D341Med (cell line): Measurements from ENCODE around the gene SAMHD1.
"Not testable (repeated sequence)": the region's sequence is repeated elsewhere in the genome, so short reads cannot be mapped to it uniquely, and the experiment has no call there.

Experiments
- DNase-seq: peaks from one replicate; pipeline ENCODE4 v3.0.0; 2012; ENCODE audit warnings: low spot score

Gene SAMHD1

GRCh38 chr20:36951198-36951978, at the start of gene SAMHD1:
Gene SAMHD1 (minus strand): TSS chr20:36951708. CDS start chr20:36951643, 65 bp downstream.
- peak; percentile 99 for DNase-seq

- DNase-seq, result not testable (repeated sequence)
Observed at GRCh38 chr20:37000171-37000570, 48.7 kb upstream of the SAMHD1 start.

- DNase-seq, result no peak
Observed at GRCh38 chr20:36998652-36999051, 47.1 kb upstream of the SAMHD1 start.

- DNase-seq, result no peak
Observed at GRCh38 chr20:36997121-36997520, 45.6 kb upstream of the SAMHD1 start.

GRCh38 chr20:36994221-36994620, 42.7 kb upstream of the SAMHD1 start:
- DNase-seq, result not testable (repeated sequence)

GRCh38 chr20:36992802-36993334, 41.4 kb upstream of the SAMHD1 start:
- DNase-seq, result no peak

- DNase-seq, result no peak
Observed at GRCh38 chr20:36991703-36992102, 40.2 kb upstream of the SAMHD1 start.

- no peak for DNase-seq
Observed at GRCh38 chr20:36989797-36990196, 38.3 kb upstream of the SAMHD1 start.

GRCh38 chr20:36988494-36988966, 37.0 kb upstream of the SAMHD1 start:
- DNase-seq, result no peak

GRCh38 chr20:36984257-36984638, 32.7 kb upstream of the SAMHD1 start:
- DNase-seq, result peak; percentile 41

- DNase-seq, result no peak
Observed at GRCh38 chr20:36975099-36975818, 23.8 kb upstream of the SAMHD1 start.

GRCh38 chr20:36974660-36975059, 23.2 kb upstream of the SAMHD1 start:
- no peak for DNase-seq

- DNase-seq, result no peak
Observed at GRCh38 chr20:36971103-36971502, 19.6 kb upstream of the SAMHD1 start.

GRCh38 chr20:36969478-36970186, 18.1 kb upstream of the SAMHD1 start:
- no peak for DNase-seq

GRCh38 chr20:36969051-36969450, 17.5 kb upstream of the SAMHD1 start:
- DNase-seq, result no peak

GRCh38 chr20:36967636-36968035, 16.1 kb upstream of the SAMHD1 start:
- no peak for DNase-seq

- not testable (repeated sequence) for DNase-seq
Observed at GRCh38 chr20:36966965-36967364, 15.5 kb upstream of the SAMHD1 start.

GRCh38 chr20:36962354-36962941, 10.9 kb upstream of the SAMHD1 start:
- DNase-seq, result not testable (repeated sequence)

GRCh38 chr20:36959242-36959641, 7.7 kb upstream of the SAMHD1 start:
- no peak for DNase-seq

- DNase-seq, result no peak
Observed at GRCh38 chr20:36957875-36958667, 6.6 kb upstream of the SAMHD1 start.

GRCh38 chr20:36956674-36957073, 5.2 kb upstream of the SAMHD1 start:
- DNase-seq, result no peak
